Neural crest cell (in vitro differentiated cells): ENCODE measurements around the gene SPTAN1. TPM values are rescaled to one million over a fixed set of nuclear protein-coding genes. Genes with fewer than 3 reads are reported as not detected.
"Not testable (repeated sequence)": the region's sequence is repeated elsewhere in the genome, so short reads cannot be mapped to it uniquely, and the experiment has no call there.

Experiments used
- DNase-seq: peaks from one replicate; pipeline ENCODE4 v3.0.0; 2021; ENCODE audit warnings: low read depth, mixed read lengths, low spot score
- H3K27ac Mint-ChIP-seq: one replicate; pipeline ENCODE4 v1.8.0; 2021; ENCODE audit warnings: mild to moderate bottlenecking, mixed read lengths; ENCODE audit not compliant: unreplicated experiment
- H3K27me3 Mint-ChIP-seq: 2 replicates; pipeline ENCODE4 v1.8.0; 2021; ENCODE audit warnings: low read depth, mild to moderate bottlenecking, mixed read lengths
- H3K36me3 Mint-ChIP-seq: 2 replicates; pipeline ENCODE4 v1.8.0; 2021; ENCODE audit warnings: low read depth, mild to moderate bottlenecking, mixed read lengths
- H3K4me1 Mint-ChIP-seq: 2 replicates; pipeline ENCODE4 v1.8.0; 2021; ENCODE audit warnings: mixed read lengths
- H3K4me3 Mint-ChIP-seq: one replicate; pipeline ENCODE4 v1.8.0; 2021; ENCODE audit warnings: mild to moderate bottlenecking, mixed read lengths
- H3K9me3 Mint-ChIP-seq: 2 replicates; pipeline ENCODE4 v1.8.0; 2021; ENCODE audit warnings: mixed read lengths
- CTCF ChIP-seq: fragments of 200-600 bp; sonication (generic); conservative IDR thresholded peaks from 2 replicates; pipeline ENCODE4 v1.5.0; 2021; ENCODE audit warnings: antibody characterized with exemption, mild to moderate bottlenecking
- total RNA-seq: library from RNA; stranded (reverse); gene quantifications from 2 replicates; pipeline ENCODE4 v1.2.1, GENCODE V29; 2021

The SPTAN1 gene
- total RNA-seq, 1 donor from 2014 or later, result 289 TPM

DNA sequence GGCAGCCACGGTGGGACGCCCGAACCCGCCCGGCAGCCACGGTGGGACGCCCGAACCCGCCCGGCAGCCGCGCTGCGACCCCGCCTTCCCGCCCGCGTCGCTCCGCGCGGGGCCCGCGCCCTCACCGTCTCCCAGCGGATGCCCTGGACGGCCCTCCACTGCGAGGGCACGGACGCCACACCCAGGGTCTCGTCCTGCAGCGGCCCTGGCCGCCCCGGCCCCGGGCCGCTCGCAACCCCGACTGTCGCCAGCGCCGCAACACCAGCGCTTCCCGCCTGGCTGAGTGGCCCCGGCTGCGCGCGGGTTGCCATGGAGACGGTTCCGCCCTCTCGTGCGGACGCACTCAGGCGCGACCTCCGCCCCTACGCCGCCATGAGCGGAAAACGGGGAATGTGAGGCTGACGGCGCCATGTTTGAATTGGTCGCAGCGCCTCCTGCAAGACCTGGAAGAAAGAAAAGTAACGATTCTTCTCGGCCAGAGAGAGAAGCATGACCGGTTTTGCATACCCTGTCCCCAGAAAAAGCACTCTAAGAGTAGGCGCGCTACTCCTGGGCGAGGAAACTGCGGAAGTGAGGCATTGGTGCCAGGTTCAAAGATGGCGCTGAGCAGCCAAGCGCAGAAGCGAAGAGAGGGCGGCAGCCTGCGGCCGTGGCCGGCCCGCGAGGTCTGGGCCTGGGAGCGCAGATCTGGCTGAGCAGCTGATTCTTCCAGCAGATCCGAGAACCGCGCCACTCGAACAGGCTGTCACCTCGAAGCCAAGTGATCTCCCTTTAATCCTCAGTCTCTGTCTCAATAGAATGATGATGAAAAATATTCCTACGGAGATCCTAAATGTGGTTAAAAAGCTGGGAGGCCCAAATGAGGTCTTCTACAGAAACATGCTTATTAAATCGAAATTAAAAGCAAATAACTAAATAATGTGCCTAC is 104.3 kb downstream of the SPTAN1 start, which contains the start of gene DYNC2I2:
DYNC2I2 (minus strand) TSS at position 432 of the 928 bp plus-strand sequence; CDS start at position 311, 121 bp downstream.
- Mint-ChIP-seq H3K36me3 (peaks cover 3% of the 10 kb centered on the region), H3K27me3 (no peaks in the 10 kb centered on the region), H3K4me1 (peaks cover 19% of the 10 kb centered on the region), H3K4me3 (peak within 1 kb of the TSS; percentile 92), H3K27ac (peak within 1 kb of the TSS; percentile 100), H3K9me3 (no peaks in the 10 kb centered on the region)
- peak; percentile 93 for DNase-seq
- no peak for TF ChIP-seq CTCF

- Mint-ChIP-seq H3K4me1 (peaks cover 19% of the 10 kb centered on the region), H3K27me3 (no peaks in the 10 kb centered on the region), H3K4me3 (peak overlapping the region; percentile 92), H3K9me3 (no peaks in the 10 kb centered on the region), H3K27ac (peak overlapping the region; percentile 100), H3K36me3 (peaks cover 3% of the 10 kb centered on the region)
- no peak for TF ChIP-seq CTCF
- no peak for DNase-seq
Observed at GRCh38 chr9:128657344-128657704, 104.9 kb downstream of the SPTAN1 start.

DNA sequence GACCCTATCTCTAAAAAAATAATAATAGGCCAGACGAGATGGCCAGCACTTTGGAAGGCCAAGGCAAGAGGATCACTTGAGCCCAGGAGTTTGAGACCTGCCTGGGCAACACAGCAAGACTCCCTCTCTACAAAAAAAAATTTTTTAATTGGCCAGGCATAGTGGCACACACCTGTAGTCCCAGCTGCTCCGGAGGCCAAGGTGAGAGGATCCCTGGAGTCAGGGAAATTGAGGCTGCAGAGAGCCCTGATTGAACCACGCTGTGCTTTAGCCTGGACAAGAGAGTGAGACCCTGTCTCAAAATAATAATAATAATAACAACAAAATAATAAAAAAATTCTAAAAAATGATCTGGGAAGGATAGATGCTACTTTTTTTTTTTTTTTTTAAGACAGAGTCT is 105.4 kb downstream of the SPTAN1 start:
- no peak for DNase-seq
- Mint-ChIP-seq H3K27me3 (no peaks in the 10 kb centered on the region), H3K27ac (peak overlapping the region; percentile 100), H3K9me3 (no peaks in the 10 kb centered on the region), H3K4me3 (peak overlapping the region; percentile 92), H3K4me1 (peaks cover 19% of the 10 kb centered on the region), H3K36me3 (peaks cover 3% of the 10 kb centered on the region)
- no peak for TF ChIP-seq CTCF

- H3K36me3 Mint-ChIP-seq, DNase-seq, H3K27ac Mint-ChIP-seq, H3K4me1 Mint-ChIP-seq, H3K9me3 Mint-ChIP-seq, H3K27me3 Mint-ChIP-seq, H3K4me3 Mint-ChIP-seq: not testable (repeated sequence)
Observed at GRCh38 chr9:128666481-128666941, 114.1 kb downstream of the SPTAN1 start.

- no peaks in the 10 kb centered on the region for H3K4me1 Mint-ChIP-seq
- no peaks in the 10 kb centered on the region for H3K27me3 Mint-ChIP-seq
- TF ChIP-seq CTCF, result no peak
- no peaks in the 10 kb centered on the region for H3K36me3 Mint-ChIP-seq
- H3K27ac Mint-ChIP-seq, result no peak overlapping the region
- H3K4me3 Mint-ChIP-seq, result no peak overlapping the region
- DNase-seq, result no peak
- no peaks in the 10 kb centered on the region for H3K9me3 Mint-ChIP-seq
Observed at GRCh38 chr9:128669786-128670185, 117.4 kb downstream of the SPTAN1 start.

DNA sequence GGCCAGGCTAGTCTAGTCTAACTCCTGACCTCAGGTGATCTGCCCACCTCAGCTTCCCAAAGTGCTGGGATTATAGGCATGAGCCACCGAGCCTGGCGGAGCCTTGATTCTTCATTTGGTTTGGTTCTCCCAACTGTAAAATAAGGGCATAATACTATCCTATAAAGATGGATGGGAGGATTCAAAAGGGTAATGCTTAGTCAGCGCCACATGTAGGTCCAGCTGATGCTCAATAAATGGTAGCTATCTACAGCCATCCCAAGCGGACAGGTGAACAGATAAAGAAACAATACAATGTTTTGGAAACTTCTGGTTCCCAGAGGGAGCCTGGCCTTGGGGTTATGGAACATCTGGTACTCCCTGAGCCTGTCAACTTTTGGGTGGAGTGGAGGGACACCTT is 123.0 kb downstream of the SPTAN1 start:
- no peak overlapping the region for H3K4me3 Mint-ChIP-seq
- no peaks in the 10 kb centered on the region for H3K36me3 Mint-ChIP-seq
- H3K9me3 Mint-ChIP-seq, result no peaks in the 10 kb centered on the region
- no peak for DNase-seq
- no peak for TF ChIP-seq CTCF
- no peaks in the 10 kb centered on the region for H3K4me1 Mint-ChIP-seq
- no peaks in the 10 kb centered on the region for H3K27me3 Mint-ChIP-seq
- H3K27ac Mint-ChIP-seq, result no peak overlapping the region
